NCI-H82 treated with DMSO at 0.1 percent for 48 hours (cell line): ENCODE results near the gene TMPRSS12.
A peak's percentile ranks its signal among the peaks of the same experiment; 100 is the strongest.
"Not testable (repeated sequence)": the region's sequence is repeated elsewhere in the genome, so short reads cannot be mapped to it uniquely, and the experiment has no call there.

Experiments
- DNase-seq: peaks from one replicate; lab custom pipeline; 2025; ENCODE audit not compliant: unreplicated experiment; lab: John Stamatoyannopoulos, UW

TMPRSS12 gene

GRCh38 chr12:50855679-50856078 is 13.0 kb downstream of the TMPRSS12 start:
- DNase-seq = not testable (repeated sequence)

- DNase-seq = no peak
Observed at GRCh38 chr12:50859621-50860310, 17.0 kb downstream of the TMPRSS12 start.

- DNase-seq = no peak
Observed at GRCh38 chr12:50862316-50862715, 19.6 kb downstream of the TMPRSS12 start.

GRCh38 chr12:50865266-50865665 is 22.5 kb downstream of the TMPRSS12 start:
- DNase-seq = no peak

GRCh38 chr12:50868881-50869280 is 26.2 kb downstream of the TMPRSS12 start:
- DNase-seq = not testable (repeated sequence)

GRCh38 chr12:50882563-50882962 is 39.8 kb downstream of the TMPRSS12 start:
- no peak for DNase-seq

- no peak for DNase-seq
Observed at GRCh38 chr12:50887191-50887590, 44.5 kb downstream of the TMPRSS12 start.

- no peak for DNase-seq
Observed at GRCh38 chr12:50888666-50889065, 45.9 kb downstream of the TMPRSS12 start.

- no peak for DNase-seq
Observed at GRCh38 chr12:50894241-50894640, 51.5 kb downstream of the TMPRSS12 start.

GRCh38 chr12:50901685-50902113 is 59.0 kb downstream of the TMPRSS12 start:
- no peak for DNase-seq

- DNase-seq = not testable (repeated sequence)
Observed at GRCh38 chr12:50908479-50908878, 65.8 kb downstream of the TMPRSS12 start.

GRCh38 chr12:50912361-50912760 is 69.6 kb downstream of the TMPRSS12 start:
- DNase-seq = not testable (repeated sequence)

GRCh38 chr12:50913224-50913623 is 70.5 kb downstream of the TMPRSS12 start:
- no peak for DNase-seq

- no peak for DNase-seq
Observed at GRCh38 chr12:50914872-50915484, 72.3 kb downstream of the TMPRSS12 start.

GRCh38 chr12:50916292-50916691 is 73.6 kb downstream of the TMPRSS12 start:
- no peak for DNase-seq

- peak; percentile 66 for DNase-seq
Observed at GRCh38 chr12:50918584-50919316, 76.0 kb downstream of the TMPRSS12 start.

GRCh38 chr12:50922820-50923219 is 80.1 kb downstream of the TMPRSS12 start:
- no peak for DNase-seq

- no peak for DNase-seq
Observed at GRCh38 chr12:50923361-50924130, 80.8 kb downstream of the TMPRSS12 start.

GRCh38 chr12:50924131-50924438 is 81.4 kb downstream of the TMPRSS12 start:
- no peak for DNase-seq

GRCh38 chr12:50924439-50925341 is 82.0 kb downstream of the TMPRSS12 start:
- peak; percentile 91 for DNase-seq

GRCh38 chr12:50925342-50925651 is 82.6 kb downstream of the TMPRSS12 start:
- DNase-seq = no peak
